H9 (cell line): ENCODE results near the gene MEIS3. TPM values are rescaled to one million over a fixed set of nuclear protein-coding genes. Genes with fewer than 3 reads are reported as not detected.

Experiments
- DNase-seq: peaks from one replicate; pipeline ENCODE4 v3.0.0-alpha.2; 2017
- H2AFZ ChIP-seq: one replicate; pipeline ENCODE4 v1.6.1; 2013; ENCODE audit warnings: mild to moderate bottlenecking, low read length, control low read depth, moderate library complexity
- H2AK5ac ChIP-seq: 2 replicates; pipeline ENCODE4 v1.6.1; 2013; ENCODE audit warnings: low read length, control low read depth, mixed read lengths; ENCODE audit not compliant: insufficient read length
- H2BK120ac ChIP-seq: one replicate; pipeline ENCODE4 v1.6.1; 2013; ENCODE audit warnings: low read depth, mild to moderate bottlenecking, low read length, control low read depth, inconsistent platforms; ENCODE audit not compliant: poor library complexity, severe bottlenecking
- H2BK12ac ChIP-seq: 2 replicates; pipeline ENCODE4 v1.6.1; 2013; ENCODE audit warnings: low read length, control low read depth, mixed read lengths, low read depth; ENCODE audit not compliant: insufficient read length
- H2BK15ac ChIP-seq: 2 replicates; pipeline ENCODE4 v1.6.1; 2013; ENCODE audit warnings: low read depth, low read length, control low read depth
- H2BK20ac ChIP-seq: one replicate; pipeline ENCODE4 v1.6.1; 2013; ENCODE audit warnings: low read depth, mild to moderate bottlenecking, low read length, control low read depth, inconsistent platforms; ENCODE audit not compliant: poor library complexity, severe bottlenecking
- H2BK5ac ChIP-seq: 2 replicates; pipeline ENCODE4 v1.6.1; 2013; ENCODE audit warnings: low read length, control low read depth, mixed read lengths; ENCODE audit not compliant: insufficient read length
- H3K14ac ChIP-seq: 2 replicates; pipeline ENCODE4 v1.6.1; 2013; ENCODE audit warnings: low read length, control low read depth; ENCODE audit not compliant: insufficient read depth
- H3K18ac ChIP-seq: 2 replicates; pipeline ENCODE4 v1.6.1; 2013; ENCODE audit warnings: low read depth, mild to moderate bottlenecking, mixed read lengths, low read length, control low read depth; ENCODE audit not compliant: insufficient read length
- H3K23ac ChIP-seq: 2 replicates; pipeline ENCODE4 v1.6.1; 2013; ENCODE audit warnings: low read length, control low read depth, mixed read lengths, low read depth; ENCODE audit not compliant: insufficient read length
- H3K23me2 ChIP-seq: 2 replicates; pipeline ENCODE4 v1.6.1; 2013; ENCODE audit warnings: low read depth, mild to moderate bottlenecking, mixed read lengths, low read length, control low read depth; ENCODE audit not compliant: insufficient read length, poor library complexity, severe bottlenecking
- H3K27ac ChIP-seq: 2 replicates; pipeline ENCODE4 v1.5.1; 2013; ENCODE audit warnings: low read length, control low read depth, mixed read lengths, low read depth; ENCODE audit not compliant: insufficient read length
- H3K27me3 ChIP-seq: 2 replicates; pipeline ENCODE4 v1.6.1; 2013; ENCODE audit warnings: low read length, control low read depth, inconsistent platforms; ENCODE audit not compliant: insufficient read depth
- H3K4ac ChIP-seq: 2 replicates; pipeline ENCODE4 v1.6.1; 2013; ENCODE audit warnings: low read depth, mild to moderate bottlenecking, control low read depth, inconsistent platforms, low read length, moderate library complexity
- H3K4me1 ChIP-seq: 2 replicates; pipeline ENCODE4 v1.6.1; 2013; ENCODE audit warnings: low read length, control low read depth, inconsistent platforms; ENCODE audit not compliant: insufficient read depth
- H3K4me2 ChIP-seq: 2 replicates; pipeline ENCODE4 v1.6.1; 2013; ENCODE audit warnings: low read length, control low read depth, mixed read lengths; ENCODE audit not compliant: insufficient read length, insufficient read depth
- H3K56ac ChIP-seq: 2 replicates; pipeline ENCODE4 v1.6.1; 2013; ENCODE audit warnings: low read depth, mild to moderate bottlenecking, mixed read lengths, low read length, control low read depth; ENCODE audit not compliant: insufficient read length
- H3K79me1 ChIP-seq: 2 replicates; pipeline ENCODE4 v1.6.1; 2013; ENCODE audit warnings: low read depth, mild to moderate bottlenecking, moderate library complexity, low read length, control low read depth, inconsistent platforms; ENCODE audit not compliant: insufficient read depth, poor library complexity, severe bottlenecking
- H3K79me2 ChIP-seq: 2 replicates; pipeline ENCODE4 v1.6.1; 2013; ENCODE audit warnings: low read length, control low read depth, inconsistent platforms; ENCODE audit not compliant: insufficient read depth
- H3K9ac ChIP-seq: 2 replicates; pipeline ENCODE4 v1.6.1; 2013; ENCODE audit warnings: low read length, control low read depth, mixed read lengths; ENCODE audit not compliant: insufficient read length; ENCODE audit errors: extremely low read depth
- H3K9me3 ChIP-seq: one replicate; pipeline ENCODE4 v1.6.1; 2013; ENCODE audit warnings: low read depth, low read length, inconsistent platforms; ENCODE audit not compliant: control insufficient read depth
- H3T11ph ChIP-seq: one replicate; pipeline ENCODE4 v1.6.1; 2013; ENCODE audit warnings: mild to moderate bottlenecking, low read length, control low read depth, inconsistent platforms
- H4K20me1 ChIP-seq: one replicate; pipeline ENCODE4 v1.6.1; 2013; ENCODE audit not compliant: control insufficient read depth, insufficient read length, insufficient read depth
- H4K5ac ChIP-seq: 2 replicates; pipeline ENCODE4 v1.6.1; 2013; ENCODE audit warnings: low read depth, mild to moderate bottlenecking, mixed read lengths, low read length, control low read depth; ENCODE audit not compliant: insufficient read length
- H4K8ac ChIP-seq: replicated peaks from 2 replicates; pipeline ENCODE4 v1.6.1; 2013; ENCODE audit warnings: low read length, control low read depth, mixed read lengths, low read depth; ENCODE audit not compliant: insufficient read length
- H4K91ac ChIP-seq: 2 replicates; pipeline ENCODE4 v1.6.1; 2013; ENCODE audit warnings: low read depth, mild to moderate bottlenecking, moderate library complexity, mixed read lengths, low read length, control low read depth; ENCODE audit not compliant: insufficient read length
- H3K27ac Mint-ChIP-seq, 3 experiments: 2 replicates in 2 of 3; 3 replicates in 1 of 3; pipeline ENCODE4 v1.8.0; 2020 to 2021; ENCODE audit warnings: mixed read lengths in 3 of 3, mild to moderate bottlenecking in 1 of 3, moderate library complexity in 1 of 3
- H3K27me3 Mint-ChIP-seq: 2 replicates; pipeline ENCODE4 v1.8.0; 2021; ENCODE audit warnings: low read depth, mild to moderate bottlenecking, moderate library complexity, mixed read lengths
- H3K36me3 Mint-ChIP-seq, 3 experiments: 2 replicates in 2 of 3; 3 replicates in 1 of 3; pipeline ENCODE4 v1.8.0; 2020 to 2021; ENCODE audit warnings: low read depth in 3 of 3, mixed read lengths in 3 of 3; ENCODE audit not compliant: insufficient read depth in 1 of 3
- H3K4me1 Mint-ChIP-seq, 2 experiments: 2 replicates each; pipeline ENCODE4 v1.8.0; 2020; ENCODE audit warnings: mixed read lengths in 2 of 2
- H3K4me3 Mint-ChIP-seq, 2 experiments: 2 replicates in 1 of 2; 3 replicates in 1 of 2; pipeline ENCODE4 v1.8.0; 2020 to 2021; ENCODE audit warnings: mild to moderate bottlenecking in 2 of 2, mixed read lengths in 2 of 2, moderate library complexity in 1 of 2
- H3K9me3 Mint-ChIP-seq, 2 experiments: 2 replicates in 1 of 2; 3 replicates in 1 of 2; pipeline ENCODE4 v1.8.0; 2020; ENCODE audit warnings: mild to moderate bottlenecking in 2 of 2, mixed read lengths in 2 of 2, moderate library complexity in 1 of 2
- CTCF ChIP-seq: fragments of 200-600 bp; sonication (generic); conservative IDR thresholded peaks from 3 replicates; pipeline ENCODE4 v1.8.0; 2021; ENCODE audit warnings: antibody characterized with exemption, mild to moderate bottlenecking
- WGBS: extraction: QIAGEN DNeasy Blood & Tissue Kit; methylation state at CpG from one replicate; pipeline ENCODE4 v1.1.7; 2013; ENCODE audit warnings: missing lambda C conversion rate, low lambda C conversion rate, mixed read lengths; ENCODE audit not compliant: insufficient read length; ENCODE audit errors: extremely low coverage; 5-methylcytosine and 5-hydroxymethylcytosine counted together
- total RNA-seq: library from RNA; stranded (reverse); gene quantifications from 2 replicates; pipeline ENCODE4 v1.2.1, GENCODE V29; 2021

Gene MEIS3
- total RNA-seq, 1 experiment from 2014 or later: 44.0 TPM

- no peak overlapping the region for H2AFZ ChIP-seq
Observed at GRCh38 chr19:47417746-47418691, 1.3 kb downstream of the MEIS3 start.

More at GRCh38 chr19:47417746-47418691, 1.3 kb downstream of the MEIS3 start:
- peaks cover 59% of the 10 kb centered on the region for H3K27me3 Mint-ChIP-seq
- H3K4me3 Mint-ChIP-seq: peak overlapping the region; percentile 68 to 92
- Histone ChIP-seq H3K9ac (no peak overlapping the region), H3K56ac (no peak overlapping the region), H3K79me2 (no peaks in the 10 kb centered on the region), H3K79me1 (no peaks in the 10 kb centered on the region), H3K27ac (no peak overlapping the region), H2BK20ac (no peak overlapping the region), H2BK5ac (no peak overlapping the region), H3K14ac (no peak overlapping the region), H3K23me2 (peaks cover 26% of the 10 kb centered on the region), H3K9me3 (no peaks in the 10 kb centered on the region), H2AK5ac (no peak overlapping the region), H2BK120ac (no peak overlapping the region), H3T11ph (no peak overlapping the region), H4K8ac (no peak overlapping the region), H3K4me2 (peak overlapping the region; percentile 62), H2BK12ac (no peak overlapping the region), H3K4me1 (peaks cover 5% of the 10 kb centered on the region; the same call in 1 of the 2 replicates), H4K5ac (no peak overlapping the region), H3K27me3 (peaks cover 28% of the 10 kb centered on the region; the same call in 1 of the 2 replicates), H4K20me1 (no peaks in the 10 kb centered on the region), H2BK15ac (no peak overlapping the region), H3K18ac (no peak overlapping the region), H3K4ac (no peak overlapping the region), H3K23ac (no peak overlapping the region), H4K91ac (no peak overlapping the region)
- H3K36me3 Mint-ChIP-seq: peaks cover 13 to 20% (median 15%) of the 10 kb centered on the region in 3 experiments
- peaks cover 45 to 63% of the 10 kb centered on the region in 2 experiments for H3K4me1 Mint-ChIP-seq
- TF ChIP-seq CTCF: no peak
- H3K9me3 Mint-ChIP-seq: no peaks in the 10 kb centered on the region
- DNase-seq: no peak
- no peak overlapping the region; a peak in 1 of 7 replicates for H3K27ac Mint-ChIP-seq
- WGBS: no CpG with 5 or more reads among the region's 34 CpGs
